Lower leg skin (tissue), 4 donors: Measurements from ENCODE around the gene ERGIC3. TPM values are rescaled to one million over a fixed set of nuclear protein-coding genes. Genes with fewer than 3 reads are reported as not detected.

Experiments
- DNase-seq, 2 donors: peaks; one replicate each; pipeline ENCODE4 v3.0.0-alpha.2; 2019; ENCODE audit warnings: low spot score in 2 of 2
- H3K4me3 ChIP-seq: fragments of 200-600 bp; sonication (generic); 2 replicates; pipeline ENCODE4 v1.5.1; 2017; ENCODE audit warnings: mild to moderate bottlenecking, low read depth; ENCODE audit not compliant: poor library complexity, severe bottlenecking
- CTCF ChIP-seq, 3 donors: fragments of 450-650 bp; IDR thresholded peaks; one replicate each; pipeline ENCODE4 v1.5.1; 2016; ENCODE audit warnings: antibody characterized with exemption in 3 of 3, mild to moderate bottlenecking in 3 of 3, moderate library complexity in 2 of 3
- POLR2A ChIP-seq, 2 donors: fragments of 450-650 bp; IDR thresholded peaks; one replicate each; pipeline ENCODE4 v1.6.1; 2016 to 2017; ENCODE audit warnings: antibody characterized with exemption in 2 of 2, mild to moderate bottlenecking in 1 of 2, moderate library complexity in 1 of 2
- WGBS, 2 donors: methylation state at CpG; one replicate each; pipeline ENCODE4 v1.1.5; 2018; 5-methylcytosine and 5-hydroxymethylcytosine counted together
- intact Hi-C: fragments of 100-400 bp; cut with DNase I; formaldehyde crosslinking; loops from one replicate; pipeline ENCODE4 v1.15.0; 2023; ENCODE audit warnings: low total_unique reads
- total RNA-seq, 4 donors: library from RNA; depleted of rRNA; stranded (reverse); fragments of >200 nt; gene quantifications; one replicate each; pipeline ENCODE4 v1.1.0, GENCODE V29; 2016

The ERGIC3 gene
- total RNA-seq, 4 donors from 2014 or later = 148 to 222 (median 201) TPM

GRCh38 chr20:35559042-35559693 lies 17.3 kb downstream of the ERGIC3 start:
- DNase-seq = no peak
- TF ChIP-seq CTCF (IDR thresholded peaks at IDR 0.05) (no peak), POLR2A (IDR thresholded peaks at IDR 0.05) (no peak)
- intact Hi-C loops = no loop called here
- WGBS, 2 donors = 85 to 91% methylated on average over 24 of the region's 24 CpGs
- H3K4me3 ChIP-seq = no peak overlapping the region

- DNase-seq = no peak
- TF ChIP-seq POLR2A (IDR thresholded peaks at IDR 0.05) = no peak
- TF ChIP-seq CTCF (IDR thresholded peaks at IDR 0.05) = no peak
- intact Hi-C loops = no loop called here
- WGBS, 2 donors = 69 to 74% methylated on average over 18 of the region's 18 CpGs
- no peak overlapping the region for H3K4me3 ChIP-seq
These were observed 18.2 kb downstream of the ERGIC3 start for GRCh38 chr20:35560105-35560511.

GRCh38 chr20:35560541-35560940 lies 18.7 kb downstream of the ERGIC3 start:
- H3K4me3 ChIP-seq = no peak overlapping the region
- TF ChIP-seq POLR2A (IDR thresholded peaks at IDR 0.05) (no peak), CTCF (IDR thresholded peaks at IDR 0.05) (no peak)
- 49 to 52% methylated on average over 10 of the region's 10 CpGs for WGBS, 2 donors
- intact Hi-C loops = no loop called here
- no peak for DNase-seq

GRCh38 chr20:35561268-35561667 lies 19.4 kb downstream of the ERGIC3 start:
- no peak for DNase-seq
- WGBS, 2 donors = 19 to 23% methylated on average over 7 of the region's 7 CpGs
- intact Hi-C loops = no loop called here
- no peak overlapping the region for H3K4me3 ChIP-seq
- TF ChIP-seq POLR2A (IDR thresholded peaks at IDR 0.05) (no peak), CTCF (IDR thresholded peaks at IDR 0.05) (no peak)

GRCh38 chr20:35561671-35562070 lies 19.8 kb downstream of the ERGIC3 start:
- H3K4me3 ChIP-seq = no peak overlapping the region
- 43 to 54% methylated on average over 5 of the region's 5 CpGs for WGBS, 2 donors
- intact Hi-C loops = no loop called here
- TF ChIP-seq POLR2A (IDR thresholded peaks at IDR 0.05) (no peak), CTCF (IDR thresholded peaks at IDR 0.05) (no peak)
- DNase-seq = no peak
